Lung (tissue), 12 donors: ENCODE measurements around the gene SPTSSB. TPM values are rescaled to one million over a fixed set of nuclear protein-coding genes. Genes with fewer than 3 reads are reported as not detected.

Experiments used
- ATAC-seq: fragments of 200-7000 bp; cut with Tn5 transposase; one replicate; pipeline ENCODE4 v1.9.1; 2020; ENCODE audit warnings: moderate number of reproducible peaks; ENCODE audit not compliant: insufficient read depth, low FRiP score
- DNase-seq, 3 donors: peaks; one replicate each; pipeline ENCODE4 v3.0.0-alpha.2; 2013 to 2017
- H3K27ac ChIP-seq, 2 donors: one replicate each; pipeline ENCODE4 v1.5.1; 2013; ENCODE audit warnings: mild to moderate bottlenecking in 2 of 2, moderate library complexity in 2 of 2, control low read depth in 1 of 2, inconsistent platforms in 1 of 2, low read depth in 1 of 2, low read length in 1 of 2
- H3K27me3 ChIP-seq, 3 donors: one replicate each; pipeline ENCODE4 v1.5.1; 2013; ENCODE audit warnings: low read length in 2 of 3; ENCODE audit not compliant: control insufficient read depth in 3 of 3, insufficient read depth in 3 of 3
- H3K36me3 ChIP-seq, 4 donors: one replicate each; pipeline ENCODE4 v1.5.1; 2013; ENCODE audit warnings: low read length in 4 of 4, mild to moderate bottlenecking in 1 of 4, moderate library complexity in 1 of 4; ENCODE audit not compliant: control insufficient read depth in 4 of 4, insufficient read depth in 4 of 4
- H3K4me1 ChIP-seq, 5 donors: one replicate each; pipeline ENCODE4 v1.5.1; 2013; ENCODE audit warnings: low read length in 5 of 5, mild to moderate bottlenecking in 2 of 5, moderate library complexity in 1 of 5; ENCODE audit not compliant: control insufficient read depth in 5 of 5, insufficient read depth in 5 of 5
- H3K4me3 ChIP-seq: one replicate; pipeline ENCODE4 v1.5.1; 2013; ENCODE audit warnings: mild to moderate bottlenecking, control low read depth, moderate library complexity
- H3K9ac ChIP-seq, 2 donors: one replicate each; pipeline ENCODE4 v1.5.1; 2013; ENCODE audit warnings: low read length in 2 of 2, control low read depth in 1 of 2; ENCODE audit not compliant: insufficient read depth in 1 of 2
- H3K9me3 ChIP-seq, 4 donors: one replicate each; pipeline ENCODE4 v1.5.1; 2013; ENCODE audit warnings: low read length in 3 of 4, mild to moderate bottlenecking in 1 of 4, moderate library complexity in 1 of 4; ENCODE audit not compliant: control insufficient read depth in 4 of 4, insufficient read depth in 3 of 4
- CTCF ChIP-seq: IDR thresholded peaks from 2 replicates; pipeline ENCODE4 v1.5.1; 2012; ENCODE audit warnings: mild to moderate bottlenecking; ENCODE audit errors: control extremely low read depth, extremely low read depth
- WGBS, 2 donors: extraction: QIAGEN DNeasy Blood & Tissue Kit; methylation state at CpG; one replicate each; pipeline ENCODE4 v1.1.7; 2013; 5-methylcytosine and 5-hydroxymethylcytosine counted together
- polyA plus RNA-seq, 2 donors: library from polyadenylated mRNA; stranded (reverse); fragments of 200-250 nt; gene quantifications; one replicate each; pipeline ENCODE4 v1.2.1, GENCODE V29; 2013
- total RNA-seq, 2 donors: library from RNA; depleted of rRNA in 1 of 2; stranded (reverse); fragments of >200 nt in 1 of 2; gene quantifications; one replicate each; pipeline ENCODE4 v1.2.1, GENCODE V29; 2014 to 2021
- donor health status: control.
- donor health status: control.
- donor health status: Bipolar disorder and iron deficiency.
- donor health status: healthy.
- donor health status: DM: yes; HTN: yes; CAD: no.

SPTSSB gene
- total and polyA plus RNA-seq, 4 donors, result 0.08 to 0.23 (median 0.20) TPM; not detected in 1

- WGBS, 2 donors, result 77 to 84% methylated on average over 2 of the region's 2 CpGs
- Histone ChIP-seq H3K27ac (no peak overlapping the region), H3K4me3 (no peak overlapping the region), H3K9ac (no peak overlapping the region), H3K9me3 (no peaks in the 10 kb centered on the region), H3K36me3 (no peaks in the 10 kb centered on the region), H3K27me3 (peaks cover 0 to 19% (median 16%) of the 10 kb centered on the region in 3 donors), H3K4me1 (no peaks in the 10 kb centered on the region)
- ATAC-seq (no peak), DNase-seq (no peak)
- no peak for TF ChIP-seq CTCF
Measured at GRCh38 chr3:161366094-161366493, 5.2 kb downstream of the SPTSSB start.

GRCh38 chr3:161358488-161358887, 12.8 kb downstream of the SPTSSB start:
- Histone ChIP-seq H3K9ac (no peak overlapping the region), H3K9me3 (no peaks in the 10 kb centered on the region), H3K27ac (no peak overlapping the region), H3K4me3 (no peak overlapping the region), H3K4me1 (no peaks in the 10 kb centered on the region), H3K36me3 (no peaks in the 10 kb centered on the region), H3K27me3 (peaks cover 0 to 5% (median 2%) of the 10 kb centered on the region in 3 donors)
- DNase-seq (no peak), ATAC-seq (no peak)
- TF ChIP-seq CTCF, result no peak

GRCh38 chr3:161356287-161356686, 15.0 kb downstream of the SPTSSB start:
- Histone ChIP-seq H3K9ac (no peak overlapping the region), H3K9me3 (no peaks in the 10 kb centered on the region), H3K4me1 (no peaks in the 10 kb centered on the region), H3K4me3 (no peak overlapping the region), H3K27me3 (peaks cover 0 to 11% (median 0%) of the 10 kb centered on the region in 3 donors), H3K27ac (no peak overlapping the region), H3K36me3 (no peaks in the 10 kb centered on the region)
- 86 to 97% methylated on average over 1 of the region's 1 CpG for WGBS, 2 donors
- ATAC-seq (no peak), DNase-seq (no peak)
- TF ChIP-seq CTCF, result no peak

GRCh38 chr3:161355508-161355907, 15.8 kb downstream of the SPTSSB start:
- 67 to 78% methylated on average over 1 of the region's 1 CpG for WGBS, 2 donors

More at GRCh38 chr3:161355508-161355907, 15.8 kb downstream of the SPTSSB start:
- Histone ChIP-seq H3K4me1 (no peaks in the 10 kb centered on the region), H3K27me3 (peaks cover 0 to 18% (median 0%) of the 10 kb centered on the region in 3 donors), H3K9ac (no peak overlapping the region), H3K27ac (no peak overlapping the region), H3K4me3 (no peak overlapping the region), H3K9me3 (no peaks in the 10 kb centered on the region), H3K36me3 (no peaks in the 10 kb centered on the region)
- ATAC-seq (no peak), DNase-seq (peak in 2 of 3 donors; percentile 30 to 32)
- no peak for TF ChIP-seq CTCF
